Transverse colon (tissue), 4 donors: ENCODE measurements around the gene C12orf75.

Experiments used
- CTCF ChIP-seq, 5 experiments: fragments of 200-600 bp in 3 of 5; fragments of 450-650 bp in 2 of 5; sonication (generic) in 3 of 5; IDR thresholded peaks; 1 replicate in 2 of 5; 2 replicates in 3 of 5; pipeline ENCODE4 v1.5.1; 2016 to 2017; ENCODE audit warnings: antibody characterized with exemption in 5 of 5, inconsistent platforms in 3 of 5, mild to moderate bottlenecking in 2 of 5, moderate library complexity in 1 of 5
- EP300 ChIP-seq: sonication (generic); formaldehyde crosslinking; IDR thresholded peaks from one replicate; pipeline ENCODE4 v1.6.1; 2017; ENCODE audit warnings: antibody characterized with exemption, low read depth
- POLR2A ChIP-seq: fragments of 450-650 bp; IDR thresholded peaks from one replicate; pipeline ENCODE4 v1.6.1; 2016; ENCODE audit warnings: antibody characterized with exemption, mild to moderate bottlenecking, moderate library complexity
- POLR2AphosphoS5 ChIP-seq, 3 donors: sonication (generic); formaldehyde crosslinking; IDR thresholded peaks; one replicate each; pipeline ENCODE4 v1.6.1; 2016; ENCODE audit warnings: antibody characterized with exemption in 3 of 3

- TF ChIP-seq CTCF (IDR thresholded peaks at IDR 0.05) (no peak), POLR2AphosphoS5 (IDR thresholded peaks at IDR 0.05) (no peak), POLR2A (no peak), EP300 (no peak)
Measured at GRCh38 chr12:105316931-105317852, 13.3 kb upstream of the C12orf75 start.
